NK-92 treated with Interleukin-12 subunit alpha and Interleukin-12 subunit beta, amount 100 ng/mL, for 24 hours (cell line): ENCODE data around the gene C1QL1.

Experiments used
- DNase-seq: peaks from one replicate; lab custom pipeline; 2025; lab: John Stamatoyannopoulos, UW

Gene C1QL1

DNA sequence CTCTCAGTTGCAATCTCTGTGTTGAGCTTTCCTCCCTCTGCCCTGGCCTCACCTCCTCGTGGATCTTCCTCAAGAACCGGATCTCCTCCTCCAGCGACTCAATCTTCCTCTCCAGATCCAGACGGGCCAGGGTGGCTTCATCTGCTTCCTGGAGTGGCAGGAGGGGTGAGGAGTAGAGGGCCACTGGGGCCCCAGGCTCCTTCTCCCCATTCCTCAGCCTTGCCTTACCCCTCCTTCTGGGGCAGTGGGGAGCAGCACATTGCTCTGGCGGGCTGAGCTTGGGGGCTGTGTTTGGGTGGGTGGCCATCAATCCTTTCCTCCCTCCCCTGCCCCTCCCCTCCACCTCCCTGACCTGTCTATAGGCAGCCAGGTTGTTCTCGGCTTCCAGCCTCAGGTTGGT, 54.4 kb downstream of the C1QL1 start:
- DNase-seq: no peak

- DNase-seq: no peak
These were observed 55.1 kb downstream of the C1QL1 start for GRCh38 chr17:44912763-44913544.

DNA sequence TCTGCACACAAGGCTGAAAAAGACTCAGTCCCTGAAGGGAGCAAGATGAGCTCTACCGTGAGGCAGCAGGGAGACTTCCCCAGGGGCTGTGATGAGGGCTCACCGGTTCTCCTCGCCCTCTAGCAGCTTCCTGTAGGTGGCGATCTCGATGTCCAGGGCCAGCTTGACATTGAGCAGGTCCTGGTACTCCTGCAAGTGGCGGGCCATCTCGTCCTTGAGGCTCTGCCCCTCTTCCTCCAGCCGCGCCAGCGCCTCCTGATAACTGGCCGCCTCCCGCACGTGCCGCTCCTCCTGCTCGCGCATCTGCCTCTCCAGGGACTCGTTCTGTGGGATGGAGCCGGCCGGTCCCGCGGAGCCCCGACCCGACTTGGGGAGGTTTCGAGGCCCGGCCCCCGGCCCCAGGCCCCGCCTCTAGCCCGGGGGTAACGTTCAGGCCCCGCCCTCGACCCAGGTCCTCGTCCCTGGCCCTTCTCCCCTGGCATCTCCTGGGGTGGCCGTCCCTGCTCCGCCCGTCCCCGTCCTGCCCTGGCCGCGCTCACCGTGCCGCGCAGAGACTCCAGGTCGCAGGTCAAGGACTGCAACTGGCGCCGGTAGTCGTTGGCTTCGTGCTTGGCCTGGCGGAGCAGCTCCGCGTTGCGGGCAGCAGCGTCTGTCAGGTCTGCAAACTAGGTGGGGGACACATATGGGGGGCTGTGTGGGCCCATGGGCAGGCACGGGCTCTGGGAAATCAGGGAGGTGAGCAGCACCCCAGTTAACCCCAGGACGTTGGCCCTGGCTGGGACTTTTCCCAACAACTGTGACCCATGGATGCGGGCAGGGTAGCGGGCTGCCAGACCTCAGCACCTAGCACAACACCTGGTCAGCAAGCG, 56.7 kb downstream of the C1QL1 start:
- DNase-seq: no peak

- DNase-seq: no peak
These were observed 57.6 kb downstream of the C1QL1 start for GRCh38 chr17:44910231-44911106.
